Lower leg skin (tissue), 4 donors: Measurements from ENCODE around the gene GLRA1. TPM values are rescaled to one million over a fixed set of nuclear protein-coding genes. Genes with fewer than 3 reads are reported as not detected.

Source experiments
- DNase-seq, 2 donors: peaks; one replicate each; pipeline ENCODE4 v3.0.0-alpha.2; 2019; ENCODE audit warnings: low spot score in 2 of 2
- H3K4me3 ChIP-seq: fragments of 200-600 bp; sonication (generic); 2 replicates; pipeline ENCODE4 v1.5.1; 2017; ENCODE audit warnings: mild to moderate bottlenecking, low read depth; ENCODE audit not compliant: poor library complexity, severe bottlenecking
- POLR2A ChIP-seq, 2 donors: fragments of 450-650 bp; IDR thresholded peaks; one replicate each; pipeline ENCODE4 v1.6.1; 2016 to 2017; ENCODE audit warnings: antibody characterized with exemption in 2 of 2, mild to moderate bottlenecking in 1 of 2, moderate library complexity in 1 of 2
- WGBS, 2 donors: methylation state at CpG; one replicate each; pipeline ENCODE4 v1.1.5; 2018; 5-methylcytosine and 5-hydroxymethylcytosine counted together
- intact Hi-C: fragments of 100-400 bp; cut with DNase I; formaldehyde crosslinking; loops from one replicate; pipeline ENCODE4 v1.15.0; 2023; ENCODE audit warnings: low total_unique reads
- total RNA-seq, 4 donors: library from RNA; depleted of rRNA; stranded (reverse); fragments of >200 nt; gene quantifications; one replicate each; pipeline ENCODE4 v1.1.0, GENCODE V29; 2016
- TF ChIP-seq, protein P1 (sequence below), 3 donors: fragments of 450-650 bp; IDR thresholded peaks; one replicate each; pipeline ENCODE4 v1.5.1; 2016; ENCODE audit warnings: antibody characterized with exemption in 3 of 3, mild to moderate bottlenecking in 3 of 3, moderate library complexity in 2 of 3

The GLRA1 gene
- total RNA-seq, 4 donors from 2014 or later = not detected

DNA sequence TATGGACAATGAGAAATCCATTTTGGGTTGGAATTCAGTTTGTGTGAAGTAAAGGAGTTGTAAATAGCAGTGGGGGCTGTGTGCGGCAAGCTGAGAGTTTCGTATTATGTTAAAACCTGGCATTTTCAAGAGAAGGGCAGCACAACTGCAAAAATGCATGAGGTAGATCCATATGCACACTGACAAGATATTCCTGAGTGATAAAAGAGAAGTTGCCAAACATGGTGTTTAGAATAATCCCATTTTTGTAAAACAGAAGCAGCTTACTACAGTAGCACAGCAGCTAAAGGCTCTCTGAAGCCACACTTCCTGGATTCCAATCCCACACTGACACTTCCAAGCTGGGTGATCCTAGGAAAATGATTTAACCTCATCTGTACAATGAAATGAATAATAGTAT, 11.2 kb downstream of the GLRA1 start:
- TF ChIP-seq POLR2A (IDR thresholded peaks at IDR 0.05) = no peak
- TF ChIP-seq, protein P1, sequence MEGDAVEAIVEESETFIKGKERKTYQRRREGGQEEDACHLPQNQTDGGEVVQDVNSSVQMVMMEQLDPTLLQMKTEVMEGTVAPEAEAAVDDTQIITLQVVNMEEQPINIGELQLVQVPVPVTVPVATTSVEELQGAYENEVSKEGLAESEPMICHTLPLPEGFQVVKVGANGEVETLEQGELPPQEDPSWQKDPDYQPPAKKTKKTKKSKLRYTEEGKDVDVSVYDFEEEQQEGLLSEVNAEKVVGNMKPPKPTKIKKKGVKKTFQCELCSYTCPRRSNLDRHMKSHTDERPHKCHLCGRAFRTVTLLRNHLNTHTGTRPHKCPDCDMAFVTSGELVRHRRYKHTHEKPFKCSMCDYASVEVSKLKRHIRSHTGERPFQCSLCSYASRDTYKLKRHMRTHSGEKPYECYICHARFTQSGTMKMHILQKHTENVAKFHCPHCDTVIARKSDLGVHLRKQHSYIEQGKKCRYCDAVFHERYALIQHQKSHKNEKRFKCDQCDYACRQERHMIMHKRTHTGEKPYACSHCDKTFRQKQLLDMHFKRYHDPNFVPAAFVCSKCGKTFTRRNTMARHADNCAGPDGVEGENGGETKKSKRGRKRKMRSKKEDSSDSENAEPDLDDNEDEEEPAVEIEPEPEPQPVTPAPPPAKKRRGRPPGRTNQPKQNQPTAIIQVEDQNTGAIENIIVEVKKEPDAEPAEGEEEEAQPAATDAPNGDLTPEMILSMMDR (IDR thresholded peaks at IDR 0.05) = no peak
- no peak overlapping the region for H3K4me3 ChIP-seq
- intact Hi-C loops = no loop called here
- 87 to 95% methylated on average over 2 of the region's 2 CpGs for WGBS, 2 donors
- no peak for DNase-seq

DNA sequence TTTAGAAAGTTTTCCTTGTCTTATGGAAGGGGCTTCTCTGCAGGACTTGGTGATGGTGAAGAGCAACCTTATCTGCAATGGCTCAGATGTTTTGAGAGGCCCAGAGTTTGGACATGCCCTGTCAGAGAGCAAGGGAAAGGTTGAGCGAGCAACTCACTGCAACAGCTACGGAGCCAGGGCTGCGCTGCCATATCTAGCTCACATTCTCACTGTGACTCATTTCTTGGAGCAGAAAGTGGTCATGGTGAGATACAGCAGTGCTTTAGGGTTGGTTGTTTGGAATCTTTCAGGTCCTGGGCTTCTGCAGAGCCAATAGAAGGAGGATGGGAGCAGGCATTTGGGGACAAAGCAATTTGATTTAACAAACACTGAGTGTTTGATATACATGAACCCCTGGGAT, 12.3 kb downstream of the GLRA1 start:
- DNase-seq = no peak
- no peak overlapping the region for H3K4me3 ChIP-seq
- WGBS, 2 donors = 62 to 65% methylated on average over 3 of the region's 3 CpGs
- intact Hi-C loops = no loop called here
- TF ChIP-seq POLR2A (IDR thresholded peaks at IDR 0.05) = no peak
- TF ChIP-seq, protein P1 (IDR thresholded peaks at IDR 0.05) = no peak

DNA sequence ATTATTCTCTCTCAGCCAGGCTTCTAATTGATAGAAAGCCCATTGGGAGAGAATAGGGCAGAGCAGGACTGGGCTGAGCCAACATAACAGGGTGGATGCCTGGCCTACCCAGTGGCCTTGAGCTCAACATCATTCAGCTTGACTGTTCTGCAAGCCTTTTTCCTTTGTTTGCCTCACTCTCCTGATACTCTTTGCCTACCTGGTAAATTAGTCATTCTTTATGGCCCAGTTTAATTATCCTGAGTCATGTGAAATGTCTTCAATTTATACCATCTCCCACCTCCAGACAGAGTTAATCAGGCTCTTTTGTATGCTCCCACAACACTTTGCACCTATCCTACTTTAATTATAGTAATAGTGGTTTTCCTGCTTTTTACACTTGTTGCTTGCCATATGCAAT, 13.6 kb downstream of the GLRA1 start:
- intact Hi-C loops = no loop called here
- TF ChIP-seq, protein P1 (IDR thresholded peaks at IDR 0.05) = no peak
- TF ChIP-seq POLR2A (IDR thresholded peaks at IDR 0.05) = no peak
- H3K4me3 ChIP-seq = no peak overlapping the region
- DNase-seq = no peak

DNA sequence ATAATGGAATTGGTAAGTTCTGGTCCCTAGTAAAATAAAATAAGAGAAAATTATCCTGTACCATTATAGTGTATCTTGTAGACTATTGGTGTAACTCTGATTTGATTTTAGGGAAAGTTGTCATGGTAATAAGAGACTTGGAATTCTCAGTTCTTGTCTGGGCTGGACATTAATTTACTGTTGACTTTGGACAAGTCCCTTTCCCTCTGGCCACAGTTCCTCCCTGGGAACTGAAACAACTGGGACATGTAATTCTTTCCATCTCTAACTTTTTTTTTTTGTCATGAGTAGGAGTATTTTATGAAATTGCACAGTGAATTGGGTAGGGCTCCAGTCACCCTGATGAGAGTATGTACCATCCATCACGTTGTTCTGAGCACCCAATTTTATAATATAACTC, 15.0 kb downstream of the GLRA1 start:
- no peak overlapping the region for H3K4me3 ChIP-seq
- TF ChIP-seq, protein P1 (IDR thresholded peaks at IDR 0.05) = no peak
- no peak for TF ChIP-seq POLR2A (IDR thresholded peaks at IDR 0.05)
- 32 to 64% methylated on average over 1 of the region's 1 CpG for WGBS, 2 donors
- intact Hi-C loops = no loop called here
- DNase-seq = no peak

DNA sequence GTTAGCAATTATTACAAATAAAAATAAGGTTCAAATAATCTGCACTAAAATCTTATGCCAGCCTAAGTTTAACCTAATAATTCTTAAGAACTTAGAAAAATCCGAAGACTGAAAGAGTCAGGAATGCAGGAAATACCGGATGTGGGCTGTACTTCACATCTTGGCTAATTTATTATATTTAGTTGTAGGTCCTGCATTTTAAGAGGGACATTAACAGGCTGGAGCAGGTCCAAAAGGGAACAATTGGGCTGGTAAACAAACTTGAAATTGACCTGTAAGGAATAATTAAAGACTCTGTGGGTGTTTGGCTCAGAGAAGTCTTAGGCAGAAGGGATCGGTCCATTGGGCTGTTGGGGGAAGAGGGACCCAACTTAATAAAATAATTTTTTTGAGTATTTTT, 18.4 kb downstream of the GLRA1 start:
- 39 to 47% methylated on average over 3 of the region's 3 CpGs for WGBS, 2 donors
- no peak for DNase-seq
- intact Hi-C loops = no loop called here
- no peak for TF ChIP-seq POLR2A (IDR thresholded peaks at IDR 0.05)
- TF ChIP-seq, protein P1 (IDR thresholded peaks at IDR 0.05) = no peak
- no peak overlapping the region for H3K4me3 ChIP-seq

DNA sequence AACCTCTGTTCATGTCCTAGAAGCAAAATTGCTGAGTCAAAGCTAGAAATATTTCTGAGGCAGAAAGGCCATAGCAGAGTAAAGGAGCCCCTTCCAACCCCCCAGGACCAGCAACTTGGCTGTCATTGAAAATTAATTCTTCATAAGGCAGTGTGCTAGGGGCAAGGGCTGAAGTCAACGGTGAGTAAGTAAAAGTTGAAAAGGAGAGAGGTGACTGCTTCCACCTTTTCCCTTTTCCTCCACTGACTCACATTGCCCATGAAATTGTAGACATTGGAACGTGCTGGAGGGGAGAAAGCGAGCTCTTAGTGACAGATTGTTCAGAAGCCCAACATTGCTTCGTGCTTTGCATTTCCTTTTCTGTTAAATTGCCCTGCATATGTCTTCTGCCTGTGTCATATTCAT, 19.1 kb downstream of the GLRA1 start:
- WGBS, 2 donors = 16 to 31% methylated on average over 4 of the region's 4 CpGs
- intact Hi-C loops = no loop called here
- TF ChIP-seq POLR2A (IDR thresholded peaks at IDR 0.05) = no peak
- TF ChIP-seq, protein P1 (IDR thresholded peaks at IDR 0.05) = no peak

More for the DNA sequence above, 19.1 kb downstream of the GLRA1 start:
- DNase-seq = no peak
- H3K4me3 ChIP-seq = no peak overlapping the region
